Fibroblast of lung (primary cell): ENCODE results near the gene MLST8. TPM values are rescaled to one million over a fixed set of nuclear protein-coding genes. Genes with fewer than 3 reads are reported as not detected.

Experiments used
- DNase-seq, 2 donors: peaks; one replicate each; pipeline versions ENCODE4 v3.0.0 to v3.0.0-alpha.2; 2010; ENCODE audit warnings: low read depth in 2 of 2
- H2AFZ ChIP-seq: 2 replicates; pipeline ENCODE4 v1.5.1; 2012; ENCODE audit warnings: low read length, control low read depth, inconsistent platforms
- H3K27ac ChIP-seq: 2 replicates; pipeline ENCODE4 v1.5.1; 2011; ENCODE audit warnings: low read length, control low read depth; ENCODE audit not compliant: insufficient read depth
- H3K27me3 ChIP-seq: 2 replicates; pipeline ENCODE4 v1.5.1; 2011; ENCODE audit warnings: mild to moderate bottlenecking, low read length; ENCODE audit not compliant: control insufficient read depth, insufficient read depth
- H3K36me3 ChIP-seq: 2 replicates; pipeline ENCODE4 v1.5.1; 2011; ENCODE audit warnings: low read length; ENCODE audit not compliant: control insufficient read depth, insufficient read depth
- H3K4me1 ChIP-seq: 2 replicates; pipeline ENCODE4 v1.5.1; 2011; ENCODE audit warnings: low read length; ENCODE audit not compliant: control insufficient read depth, insufficient read depth; ENCODE audit errors: extremely low read depth
- H3K4me2 ChIP-seq: 2 replicates; pipeline ENCODE4 v1.5.1; 2011; ENCODE audit warnings: low read length, control low read depth; ENCODE audit not compliant: insufficient read depth; ENCODE audit errors: extremely low read depth
- H3K4me3 ChIP-seq, 4 experiments: fragments of 200-600 bp in 1 of 4; sonication (generic) in 1 of 4; replicated peaks in 1 of 4; 2 replicates each; pipeline ENCODE4 v1.5.1; 2011 to 2016; ENCODE audit warnings: low read length in 4 of 4, low read depth in 3 of 4, mild to moderate bottlenecking in 3 of 4, control low read depth in 2 of 4, inconsistent platforms in 1 of 4, mixed read lengths in 1 of 4; ENCODE audit not compliant: insufficient read depth in 1 of 4; ENCODE audit errors: control extremely low read depth in 1 of 4
- H3K79me2 ChIP-seq: 2 replicates; pipeline ENCODE4 v1.5.1; 2012; ENCODE audit warnings: mild to moderate bottlenecking, low read length, inconsistent platforms; ENCODE audit not compliant: control insufficient read depth, insufficient read depth
- H3K9ac ChIP-seq: 2 replicates; pipeline ENCODE4 v1.5.1; 2011; ENCODE audit warnings: mild to moderate bottlenecking, low read length, control low read depth; ENCODE audit not compliant: insufficient read depth
- H3K9me3 ChIP-seq: 2 replicates; pipeline ENCODE4 v1.5.1; 2012; ENCODE audit warnings: low read depth, low read length; ENCODE audit not compliant: control insufficient read depth, insufficient read depth
- H4K20me1 ChIP-seq: 2 replicates; pipeline ENCODE4 v1.5.1; 2011; ENCODE audit warnings: low read length; ENCODE audit not compliant: control insufficient read depth, insufficient read depth; ENCODE audit errors: extremely low read depth
- CTCF ChIP-seq, 2 donors: IDR thresholded peaks in 1 of 2; conservative IDR thresholded peaks in 1 of 2; 1 replicate in 1 of 2; 2 replicates in 1 of 2; pipeline ENCODE4 v1.5.1; 2011 to 2012; ENCODE audit warnings: low read length in 2 of 2, control low read depth in 1 of 2, inconsistent platforms in 1 of 2, low read depth in 1 of 2, mild to moderate bottlenecking in 1 of 2
- EZH2 ChIP-seq: IDR thresholded peaks from 2 replicates; pipeline ENCODE4 v1.5.1; 2012; ENCODE audit warnings: low read length, control low read depth, mild to moderate bottlenecking; ENCODE audit errors: missing control alignments
- polyA plus RNA-seq, 2 donors: library from polyadenylated mRNA; depleted of rRNA in 1 of 2; stranded (reverse) in 1 of 2; unstranded in 1 of 2; fragments of >200 nt; gene quantifications; 2 replicates each; pipeline ENCODE4 v1.2.1, GENCODE V29; 2011 to 2012; ENCODE audit warnings: missing spikeins in 1 of 2
- total RNA-seq: library from RNA; depleted of rRNA; stranded (reverse); fragments of >200 nt; gene quantifications from 2 replicates; pipeline ENCODE4 v1.2.1, GENCODE V29; 2014

The MLST8 gene
- total and polyA plus RNA-seq, 2 donors (not counting 1 experiment from before 2014, with no cell fraction given) = 16.8 to 30.9 TPM

GRCh38 chr16:2205967-2206313 is 686 bp downstream of the MLST8 start:
- Histone ChIP-seq H3K4me1 (peaks cover 2% of the 10 kb centered on the region), H3K4me3 (peak overlapping the region; percentile 62 to 83 (median 75)), H3K27me3 (no peaks in the 10 kb centered on the region), H3K9me3 (no peaks in the 10 kb centered on the region), H4K20me1 (no peaks in the 10 kb centered on the region), H3K9ac (peak overlapping the region; percentile 94), H2AFZ (peak overlapping the region; percentile 43), H3K27ac (peak overlapping the region; percentile 84), H3K4me2 (peak overlapping the region; percentile 92), H3K79me2 (peaks cover 7% of the 10 kb centered on the region), H3K36me3 (peaks cover 25% of the 10 kb centered on the region)
- TF ChIP-seq EZH2 (no peak), CTCF (conservative IDR thresholded peaks at IDR 0.05 in 1 of 2, IDR thresholded peaks at IDR 0.05 in 1 of 2; ENCODE audit: low read depth in 1 of 2, low read length in 2 of 2) (no peak)
- no peak for DNase-seq

DNA sequence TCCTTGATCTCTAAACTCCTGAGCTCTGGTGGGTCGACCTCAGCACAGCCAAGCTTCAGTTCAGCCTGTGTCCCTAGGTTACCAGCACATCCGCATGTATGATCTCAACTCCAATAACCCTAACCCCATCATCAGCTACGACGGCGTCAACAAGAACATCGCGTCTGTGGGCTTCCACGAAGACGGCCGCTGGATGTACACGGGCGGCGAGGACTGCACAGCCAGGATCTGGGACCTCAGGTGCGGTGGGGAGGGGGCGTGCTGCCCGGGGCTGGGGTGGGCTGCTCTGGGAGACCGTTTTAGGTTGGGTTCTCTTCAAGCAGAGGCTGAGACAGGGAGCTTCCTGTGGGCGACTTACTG is 1.1 kb downstream of the MLST8 start:
- DNase-seq = no peak
- Histone ChIP-seq H4K20me1 (no peaks in the 10 kb centered on the region), H3K9me3 (no peaks in the 10 kb centered on the region), H3K4me2 (peak overlapping the region; percentile 92), H3K79me2 (peaks cover 7% of the 10 kb centered on the region), H3K4me3 (peak overlapping the region; percentile 62 to 83 (median 75)), H3K27ac (peak overlapping the region; percentile 84), H3K4me1 (peaks cover 2% of the 10 kb centered on the region), H2AFZ (no peak overlapping the region), H3K27me3 (no peaks in the 10 kb centered on the region), H3K36me3 (peaks cover 25% of the 10 kb centered on the region), H3K9ac (no peak overlapping the region)
- TF ChIP-seq EZH2 (no peak), CTCF (conservative IDR thresholded peaks at IDR 0.05 in 1 of 2, IDR thresholded peaks at IDR 0.05 in 1 of 2; ENCODE audit: low read depth in 1 of 2, low read length in 2 of 2) (no peak)

GRCh38 chr16:2206780-2207433 is 1.7 kb downstream of the MLST8 start:
- DNase-seq = no peak
- H3K79me2 ChIP-seq = peaks cover 7% of the 10 kb centered on the region
- H3K27ac ChIP-seq = no peak overlapping the region
- H4K20me1 ChIP-seq = no peaks in the 10 kb centered on the region
- TF ChIP-seq CTCF (conservative IDR thresholded peaks at IDR 0.05 in 1 of 2, IDR thresholded peaks at IDR 0.05 in 1 of 2; ENCODE audit: low read depth in 1 of 2, low read length in 2 of 2) = no peak
- TF ChIP-seq EZH2 = no peak
- H3K9me3 ChIP-seq = no peaks in the 10 kb centered on the region
- peaks cover 2% of the 10 kb centered on the region for H3K4me1 ChIP-seq
- H3K4me2 ChIP-seq = no peak overlapping the region
- H3K27me3 ChIP-seq = no peaks in the 10 kb centered on the region
- no peak overlapping the region for H3K9ac ChIP-seq
- H3K4me3 ChIP-seq = no peak overlapping the region
- H3K36me3 ChIP-seq = peaks cover 25% of the 10 kb centered on the region
- H2AFZ ChIP-seq = no peak overlapping the region
